Ishikawa (cell line): ENCODE data around the gene RS1.

Experiments
- CEBPB ChIP-seq: IDR thresholded peaks from 2 replicates; pipeline ENCODE4 v1.6.1; 2012
- CREB1 ChIP-seq: IDR thresholded peaks from 2 replicates; pipeline ENCODE4 v1.6.1; 2012; ENCODE audit warnings: low read depth
- EP300 ChIP-seq: IDR thresholded peaks from 2 replicates; pipeline ENCODE4 v1.6.1; 2012; ENCODE audit warnings: borderline replicate concordance
- FOXM1 ChIP-seq: IDR thresholded peaks from 2 replicates; pipeline ENCODE4 v1.6.1; 2012; ENCODE audit warnings: low read depth, borderline replicate concordance
- MAX ChIP-seq: IDR thresholded peaks from 2 replicates; pipeline ENCODE4 v1.6.1; 2012
- RAD21 ChIP-seq: IDR thresholded peaks from 2 replicates; pipeline ENCODE4 v1.6.1; 2012; ENCODE audit warnings: low read depth
- TAF1 ChIP-seq: IDR thresholded peaks from 2 replicates; pipeline ENCODE4 v1.6.1; 2012; ENCODE audit warnings: low read depth, mild to moderate bottlenecking
- TEAD4 ChIP-seq: IDR thresholded peaks from 2 replicates; pipeline ENCODE4 v1.6.1; 2012
- USF1 ChIP-seq: IDR thresholded peaks from 2 replicates; pipeline ENCODE4 v1.6.1; 2012
- YY1 ChIP-seq: IDR thresholded peaks from 2 replicates; pipeline ENCODE4 v1.6.1; 2012; ENCODE audit warnings: low read depth

DNA sequence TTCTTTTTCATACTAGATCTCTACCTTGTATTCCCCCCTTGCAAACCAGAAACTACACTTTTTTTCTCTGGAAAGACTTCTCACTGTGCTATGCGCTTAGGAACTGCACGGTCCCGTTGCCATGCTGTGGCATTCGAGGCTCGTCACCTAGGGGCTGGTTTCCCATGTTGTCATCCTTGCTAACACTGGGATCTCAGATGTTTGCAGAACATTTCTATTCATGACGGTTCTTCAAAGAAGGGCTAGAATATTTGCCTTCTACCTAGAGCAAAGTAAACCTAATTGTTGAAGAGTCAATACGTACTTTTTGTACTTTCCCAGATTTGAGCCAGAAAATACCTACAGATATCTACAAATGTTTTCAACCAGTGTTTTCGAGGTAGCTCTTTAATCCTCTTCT, 41.0 kb downstream of the RS1 start:
- TF ChIP-seq EP300 = no peak
- no peak for TF ChIP-seq CEBPB
- no peak for TF ChIP-seq MAX
- no peak for TF ChIP-seq FOXM1
- TF ChIP-seq USF1 = no peak
- no peak for TF ChIP-seq TEAD4
- no peak for TF ChIP-seq RAD21
- TF ChIP-seq YY1 = no peak
- no peak for TF ChIP-seq TAF1
- no peak for TF ChIP-seq CREB1
